ENCODE data around the gene SGCE. TPM values are rescaled to one million over a fixed set of nuclear protein-coding genes. Genes with fewer than 3 reads are reported as not detected.
A peak's percentile ranks its signal among the peaks of the same experiment; 100 is the strongest.
"Not testable (repeated sequence)": the region's sequence is repeated elsewhere in the genome, so short reads cannot be mapped to it uniquely, and the experiment has no call there.

The SGCE gene
- 87.5 and 93.9 TPM in 2 replicates for total RNA-seq

GRCh38 chr7:94655848-94656657 is at the start of gene SGCE:
Gene SGCE (minus strand): TSS chr7:94656133. CDS start chr7:94656098, 35 bp downstream.
- DNase-seq (ENCODE audit: extremely low read depth, low read depth, low spot score): no peak

- not testable (repeated sequence) for DNase-seq (ENCODE audit: extremely low read depth, low read depth, low spot score)
These were observed 49.5 kb upstream of the SGCE start for GRCh38 chr7:94705155-94706021.

- peak; percentile 81 for DNase-seq (ENCODE audit: extremely low read depth, low read depth, low spot score)
These were observed 45.6 kb upstream of the SGCE start for GRCh38 chr7:94701555-94701973.

- no peak for DNase-seq (ENCODE audit: extremely low read depth, low read depth, low spot score)
These were observed 45.1 kb upstream of the SGCE start for GRCh38 chr7:94700926-94701554.

GRCh38 chr7:94698275-94698674 is 42.3 kb upstream of the SGCE start:
- DNase-seq (ENCODE audit: extremely low read depth, low read depth, low spot score): peak; percentile 83

GRCh38 chr7:94697035-94697974 is 41.4 kb upstream of the SGCE start:
- DNase-seq (ENCODE audit: extremely low read depth, low read depth, low spot score): peak; percentile 77

- no peak for DNase-seq (ENCODE audit: extremely low read depth, low read depth, low spot score)
These were observed 31.9 kb upstream of the SGCE start for GRCh38 chr7:94687810-94688209.

- no peak for DNase-seq (ENCODE audit: extremely low read depth, low read depth, low spot score)
These were observed 31.1 kb upstream of the SGCE start for GRCh38 chr7:94687076-94687475.

GRCh38 chr7:94683066-94683465 is 27.1 kb upstream of the SGCE start:
- no peak for DNase-seq (ENCODE audit: extremely low read depth, low read depth, low spot score)

GRCh38 chr7:94679358-94679757 is 23.4 kb upstream of the SGCE start:
- no peak for DNase-seq (ENCODE audit: extremely low read depth, low read depth, low spot score)

- DNase-seq (ENCODE audit: extremely low read depth, low read depth, low spot score): no peak
These were observed 20.5 kb upstream of the SGCE start for GRCh38 chr7:94676431-94676830.

GRCh38 chr7:94675356-94675755 is 19.4 kb upstream of the SGCE start:
- DNase-seq (ENCODE audit: extremely low read depth, low read depth, low spot score): no peak

- no peak for DNase-seq (ENCODE audit: extremely low read depth, low read depth, low spot score)
These were observed 15.7 kb upstream of the SGCE start for GRCh38 chr7:94671444-94672235.

GRCh38 chr7:94669773-94670495 is 14.0 kb upstream of the SGCE start:
- DNase-seq (ENCODE audit: extremely low read depth, low read depth, low spot score): no peak

GRCh38 chr7:94666879-94667587 is 11.1 kb upstream of the SGCE start:
- DNase-seq (ENCODE audit: extremely low read depth, low read depth, low spot score): no peak

- no peak for DNase-seq (ENCODE audit: extremely low read depth, low read depth, low spot score)
These were observed 9.5 kb upstream of the SGCE start for GRCh38 chr7:94665426-94665825.

- no peak for DNase-seq (ENCODE audit: extremely low read depth, low read depth, low spot score)
These were observed 8.1 kb upstream of the SGCE start for GRCh38 chr7:94664023-94664422.

- no peak for DNase-seq (ENCODE audit: extremely low read depth, low read depth, low spot score)
These were observed 6.6 kb upstream of the SGCE start for GRCh38 chr7:94662548-94662947.

All from glomerular endothelial cell (primary cell).